Dermis blood vessel endothelial cell (primary cell): ENCODE results near the gene DNAJC6. TPM values are rescaled to one million over a fixed set of nuclear protein-coding genes. Genes with fewer than 3 reads are reported as not detected.
"Not testable (repeated sequence)": the region's sequence is repeated elsewhere in the genome, so short reads cannot be mapped to it uniquely, and the experiment has no call there.

Experiments
- DNase-seq: peaks from one replicate; pipeline ENCODE4 v3.0.0; 2010
- total RNA-seq: library from RNA; depleted of rRNA; stranded (reverse); fragments of >200 nt; gene quantifications from 2 replicates; pipeline ENCODE4 v1.2.3, GENCODE V29; 2014

The DNAJC6 gene
- 11.7 and 11.9 TPM in 2 replicates for total RNA-seq

DNA sequence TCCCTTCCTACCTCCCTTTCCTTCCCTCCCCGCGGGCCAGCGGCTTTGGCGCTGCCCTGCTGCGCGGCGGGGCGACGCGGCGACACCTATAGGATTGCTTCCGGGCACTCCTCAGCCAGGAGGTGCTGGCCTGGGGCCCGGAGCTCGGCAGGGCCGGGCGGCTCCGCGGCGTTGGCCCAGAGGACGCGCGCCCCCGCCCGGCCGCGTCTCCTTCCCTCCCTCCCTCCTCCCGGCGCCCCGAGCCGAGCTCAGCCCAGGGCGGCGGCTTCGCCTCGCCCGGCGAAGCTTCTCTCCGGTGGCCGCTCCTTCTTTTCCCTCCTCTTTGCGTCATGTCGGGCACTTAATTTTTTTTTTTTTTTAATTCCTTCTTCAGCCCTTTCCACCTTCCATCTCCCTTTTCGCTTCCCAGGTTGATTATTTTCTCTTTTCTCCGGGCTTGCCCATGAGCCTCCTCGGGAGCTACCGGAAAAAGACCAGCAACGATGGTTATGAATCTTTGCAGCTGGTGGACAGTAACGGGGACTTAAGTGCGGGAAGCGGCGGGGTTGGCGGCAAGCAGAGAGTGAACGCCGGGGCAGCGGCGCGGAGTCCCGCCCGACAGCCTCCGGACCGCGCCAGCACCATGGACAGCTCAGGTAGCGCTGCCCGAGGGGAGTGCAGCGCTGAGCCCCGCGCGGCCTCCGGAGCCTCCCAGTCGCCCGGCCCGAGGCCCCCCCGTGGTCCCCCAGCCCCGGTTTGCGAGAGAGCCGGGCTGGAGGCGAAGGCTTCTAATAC is at the start of gene DNAJC6:
Gene DNAJC6, plus strand, starts transcription at position 240 of the 774 bp plus-strand sequence. Its CDS starts 203 bp downstream, at position 443.
- DNase-seq, result peak; percentile 83

DNA sequence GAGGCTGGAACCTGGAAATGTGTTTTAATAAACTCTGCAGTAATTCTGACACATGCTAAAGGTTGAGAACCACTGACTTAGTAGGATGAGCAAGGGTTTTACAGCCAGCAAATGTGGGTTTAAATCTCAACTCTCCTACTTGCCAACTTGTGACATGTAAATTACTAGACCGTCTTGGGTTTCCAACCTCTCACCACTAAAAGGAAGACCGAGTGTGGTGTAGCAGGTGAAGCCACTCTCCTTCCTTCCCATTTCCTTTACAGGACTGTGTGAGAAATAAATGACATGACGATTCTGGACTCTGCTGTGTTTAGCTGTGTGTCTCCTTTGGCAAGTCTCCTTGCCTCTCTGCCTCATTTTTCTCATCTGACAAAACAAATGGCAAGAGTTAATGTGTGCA is 49.5 kb upstream of the DNAJC6 start:
- DNase-seq, result no peak

GRCh38 chr1:65260851-65261473 is 48.4 kb upstream of the DNAJC6 start:
- DNase-seq, result peak; percentile 58

DNA sequence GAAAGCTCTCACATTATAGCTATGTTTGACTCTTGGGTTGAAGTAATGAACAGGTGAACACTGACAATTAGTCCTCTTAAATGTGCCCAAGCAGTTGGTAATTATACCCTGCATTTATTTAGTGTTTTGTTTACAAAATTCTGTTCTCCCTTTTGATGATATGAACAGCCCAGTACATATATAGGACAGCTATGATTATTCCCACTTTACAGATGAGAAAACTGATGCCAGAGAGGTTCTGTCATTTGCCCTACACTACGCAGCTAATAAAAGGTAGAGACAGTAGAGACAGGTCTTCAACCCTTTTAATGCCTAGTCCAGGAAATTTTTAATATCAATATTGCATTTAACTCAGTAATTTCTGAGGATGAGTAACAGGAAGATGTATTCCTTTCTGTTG is 46.1 kb upstream of the DNAJC6 start:
- no peak for DNase-seq

DNA sequence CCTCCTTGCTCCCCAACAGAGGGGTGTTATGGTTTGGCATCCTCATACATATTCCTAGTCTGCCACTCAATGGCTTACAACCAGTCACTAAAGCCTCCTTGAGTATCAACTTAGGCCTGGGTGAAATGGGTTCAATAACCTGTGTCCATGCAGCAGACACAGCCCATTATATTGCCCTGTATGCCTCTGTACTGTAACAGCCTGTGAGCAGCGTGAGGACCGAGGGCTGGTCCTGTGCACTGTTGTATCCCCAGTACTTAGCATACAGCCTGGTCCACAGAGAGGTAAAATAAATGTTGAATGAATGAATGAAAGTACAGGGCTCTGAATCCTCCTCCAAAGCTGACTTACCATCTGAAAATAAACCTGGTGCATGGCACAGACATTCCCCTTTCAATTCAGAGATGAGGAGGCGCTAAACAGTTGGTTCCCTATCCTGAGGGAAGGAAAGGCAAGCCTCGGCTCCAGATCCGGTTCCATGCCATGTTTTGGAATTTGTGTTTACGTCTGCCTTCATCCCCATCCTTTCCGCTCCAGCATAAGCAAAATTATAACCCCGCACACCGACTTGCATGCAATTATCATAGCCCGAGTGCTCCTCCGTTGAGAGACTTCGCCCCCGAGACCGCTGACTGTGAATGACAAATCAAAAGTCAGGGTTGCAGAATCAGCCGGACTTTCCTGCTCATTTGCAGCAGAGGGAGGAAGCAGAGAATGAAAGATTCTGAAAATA is 45.0 kb upstream of the DNAJC6 start:
- peak; percentile 67 for DNase-seq

DNA sequence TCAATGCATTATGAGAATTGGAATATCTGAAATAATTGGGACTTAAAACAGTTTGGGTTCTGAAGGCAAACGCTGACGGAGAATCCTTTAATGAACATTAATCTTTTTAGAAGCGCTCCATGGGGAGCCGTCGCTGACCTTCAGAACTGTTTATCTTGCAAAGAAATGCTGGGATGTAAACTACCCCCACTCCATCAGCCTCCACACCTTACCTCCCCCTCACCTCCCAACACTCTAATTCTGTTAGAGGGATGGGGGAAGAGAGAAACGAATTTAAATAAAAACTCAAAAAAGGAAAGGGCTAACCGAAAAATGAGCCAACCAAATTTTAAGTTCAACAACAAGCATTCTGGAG is 44.1 kb upstream of the DNAJC6 start:
- no peak for DNase-seq

DNA sequence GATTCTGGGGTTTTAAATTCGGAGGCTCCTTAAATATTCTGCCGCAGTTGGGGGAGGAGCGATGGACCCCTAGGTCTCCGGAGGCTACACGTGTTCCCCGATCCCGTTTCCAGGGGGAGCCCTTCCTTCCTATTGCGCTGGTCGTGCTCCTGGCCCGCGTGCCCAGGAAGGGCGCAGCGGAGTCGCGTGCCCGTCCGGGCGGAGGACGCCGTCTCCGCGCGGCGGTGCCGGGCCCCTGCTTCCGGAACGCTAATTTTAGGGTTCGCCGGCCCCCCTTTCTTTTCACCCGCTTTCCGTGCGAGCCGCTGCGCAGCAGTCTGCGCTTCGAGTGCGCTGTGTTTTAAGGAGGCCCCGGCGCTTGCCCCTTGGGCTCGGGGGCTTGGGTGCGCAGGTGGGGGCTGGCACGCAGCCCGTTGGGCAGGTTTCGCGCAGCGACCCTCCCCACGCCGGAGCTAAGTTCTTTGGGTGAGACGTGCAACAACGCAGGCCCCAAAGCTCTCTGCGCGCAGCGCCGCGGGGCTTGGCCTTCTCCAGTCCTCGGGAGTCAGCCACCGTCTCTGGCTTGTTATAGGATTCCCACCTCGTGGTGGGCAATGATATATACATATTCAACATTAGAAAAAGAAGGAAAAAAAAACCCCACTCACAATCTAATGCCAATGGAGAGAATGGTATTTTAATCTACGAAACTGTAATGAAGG is 43.5 kb upstream of the DNAJC6 start:
- peak; percentile 53 for DNase-seq

- DNase-seq, result no peak
Observed at GRCh38 chr1:65266476-65266875, 42.9 kb upstream of the DNAJC6 start.

DNA sequence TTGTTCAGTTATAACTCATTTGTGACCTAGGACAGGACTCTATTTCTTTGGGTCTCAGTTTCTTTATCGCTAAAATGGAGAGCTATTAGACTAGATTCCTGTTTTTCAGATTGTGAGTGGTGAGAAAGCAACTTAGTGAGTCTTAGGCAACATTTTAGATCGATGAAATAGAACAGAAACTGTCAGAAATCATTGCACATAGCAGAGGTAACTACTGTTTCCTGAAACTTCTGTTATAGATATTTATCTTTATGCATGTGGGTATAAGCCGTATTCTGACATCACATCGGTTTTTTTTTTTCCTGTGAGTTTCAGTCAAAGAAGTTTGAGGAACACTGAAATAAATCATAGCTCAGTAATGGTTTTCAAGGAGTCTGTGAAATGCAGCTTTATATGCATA is 42.1 kb upstream of the DNAJC6 start:
- DNase-seq, result no peak

DNA sequence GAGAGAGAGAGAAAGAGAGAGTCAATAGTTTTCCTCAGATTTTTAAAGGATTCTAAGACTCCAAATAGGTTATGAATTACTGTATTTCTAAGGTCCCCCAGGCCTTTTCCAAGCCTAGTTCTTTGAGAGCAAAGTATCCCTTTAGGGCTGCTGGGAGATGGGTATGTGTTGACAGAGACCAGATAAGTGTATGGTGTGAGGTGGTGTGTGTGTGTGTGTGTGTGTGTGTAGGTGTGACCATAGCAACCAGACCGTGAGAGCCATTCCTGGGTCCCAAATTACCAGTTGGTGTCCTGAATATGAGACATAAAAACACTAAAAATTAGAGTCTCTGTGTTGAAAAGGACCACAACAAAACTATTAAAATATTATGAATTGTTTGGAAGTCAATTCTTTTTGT is 41.7 kb upstream of the DNAJC6 start:
- no peak for DNase-seq

DNA sequence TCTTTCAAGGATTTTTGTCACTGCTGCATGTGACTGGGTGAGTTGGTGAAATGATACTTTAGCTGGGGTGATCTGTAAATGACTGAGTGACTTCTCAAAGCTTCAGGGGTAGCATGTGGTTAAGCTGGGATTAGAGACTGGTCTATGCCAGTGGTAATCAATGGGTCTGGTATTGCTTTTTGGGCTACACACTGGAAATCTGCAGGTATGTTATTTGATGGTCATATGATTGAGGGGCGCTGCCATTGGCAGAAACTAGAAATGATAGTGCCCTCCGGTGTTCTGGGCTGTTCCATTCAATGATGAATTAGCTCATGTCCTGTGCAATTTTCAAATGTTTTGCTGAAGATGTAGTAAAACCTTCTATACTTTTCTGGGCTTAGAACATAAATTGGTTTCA is 39.7 kb upstream of the DNAJC6 start:
- DNase-seq, result no peak

- DNase-seq, result no peak
Observed at GRCh38 chr1:65276197-65276939, 33.0 kb upstream of the DNAJC6 start.

GRCh38 chr1:65277605-65278347 is 31.6 kb upstream of the DNAJC6 start:
- DNase-seq, result no peak

- DNase-seq, result peak; percentile 12
Observed at GRCh38 chr1:65278376-65279069, 30.8 kb upstream of the DNAJC6 start.

DNA sequence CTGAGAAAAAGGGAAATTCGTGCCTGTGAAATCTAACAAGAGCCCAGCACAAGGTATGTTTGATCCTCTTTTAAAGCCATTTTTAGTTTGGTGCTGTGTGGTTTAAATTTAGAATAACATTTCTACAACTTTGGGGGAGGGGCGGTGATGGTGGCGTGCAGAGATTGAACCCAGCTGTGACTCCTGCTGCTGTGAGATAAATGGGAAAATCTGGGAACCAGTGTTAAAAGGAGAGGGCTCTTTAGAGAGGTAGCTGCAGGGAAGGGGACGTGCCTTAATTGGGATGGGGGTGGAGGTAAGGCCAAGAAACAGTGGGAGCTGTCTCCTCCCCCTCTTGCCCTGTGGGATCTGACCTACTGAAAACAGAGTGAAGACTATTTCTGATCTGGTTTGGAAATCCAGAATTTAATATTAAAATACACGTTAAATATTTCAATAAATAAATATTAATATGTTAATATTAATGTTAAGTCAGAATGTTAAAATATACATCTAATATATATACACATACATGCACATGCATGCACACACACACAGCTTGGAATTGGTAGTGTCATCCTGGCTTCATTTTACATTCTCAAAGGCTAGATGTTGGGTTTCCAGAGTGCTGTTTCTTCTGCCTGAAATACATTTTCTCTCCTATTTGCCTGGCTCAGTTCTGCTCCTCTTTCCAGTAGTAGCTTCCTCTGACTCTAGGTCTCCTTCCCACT is 30.1 kb upstream of the DNAJC6 start:
- DNase-seq, result no peak

GRCh38 chr1:65281846-65282245 is 27.5 kb upstream of the DNAJC6 start:
- no peak for DNase-seq

DNA sequence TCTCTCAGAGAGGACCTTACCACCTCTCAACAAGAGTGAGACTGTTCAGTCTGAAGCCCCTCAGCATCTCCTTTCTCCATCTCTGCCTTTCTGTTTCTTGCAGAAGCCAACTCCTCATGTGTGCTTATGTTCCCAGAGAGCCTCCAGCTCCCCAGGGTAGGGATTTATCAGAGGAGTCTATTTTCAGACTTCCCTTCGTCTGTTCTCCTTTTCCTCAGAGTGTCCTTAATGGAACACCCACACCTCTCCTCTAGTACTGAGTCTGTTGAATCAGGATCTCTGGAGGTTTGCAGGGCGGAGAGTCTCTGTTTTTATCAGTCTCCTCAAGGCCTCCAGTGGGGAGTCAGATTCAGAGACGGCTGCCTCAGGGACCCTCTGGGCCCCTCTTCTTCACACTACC is 25.1 kb upstream of the DNAJC6 start:
- no peak for DNase-seq

GRCh38 chr1:65289449-65289848 is 19.9 kb upstream of the DNAJC6 start:
- no peak for DNase-seq

GRCh38 chr1:65291818-65292217 is 17.5 kb upstream of the DNAJC6 start:
- not testable (repeated sequence) for DNase-seq

DNA sequence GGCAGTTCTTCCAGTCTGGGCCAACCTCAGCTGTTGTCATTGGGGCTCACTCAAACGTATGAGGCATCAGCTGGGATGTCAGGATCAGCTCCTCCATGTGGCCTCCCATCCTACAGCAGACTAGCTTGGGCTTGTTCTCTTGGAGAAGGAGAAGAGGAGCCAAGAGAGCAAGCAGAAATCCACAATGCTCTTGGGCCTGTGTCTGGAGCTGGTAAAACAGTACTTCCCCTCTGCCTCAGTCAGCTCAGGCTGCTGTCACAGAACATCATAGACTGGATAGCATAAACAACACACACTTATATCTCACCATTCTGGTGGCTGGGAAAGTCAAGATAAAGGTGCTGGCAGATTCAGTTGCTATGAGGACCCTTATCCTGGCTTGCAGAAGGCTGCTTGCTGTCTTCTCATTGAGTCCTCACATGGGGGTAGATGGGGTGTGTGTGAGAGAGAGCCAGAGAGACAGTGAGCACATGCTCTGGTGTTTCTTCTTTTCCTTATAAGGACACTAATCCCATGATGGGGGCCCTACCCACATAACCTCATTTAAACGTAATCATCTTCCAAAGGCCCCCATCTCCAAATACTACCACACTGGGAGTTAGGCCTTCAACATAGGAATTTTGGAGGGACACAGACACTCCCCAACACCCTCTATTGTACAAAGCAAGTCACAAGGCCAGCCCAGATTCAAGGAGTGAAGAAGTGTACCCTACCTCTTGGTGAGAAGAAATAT is 16.3 kb upstream of the DNAJC6 start:
- no peak for DNase-seq
